B cell (primary cell): ENCODE measurements around the gene PHACTR1.

Source experiments
- CTCF ChIP-seq: fragments of 200-600 bp; IDR thresholded peaks from one replicate; pipeline ENCODE4 v1.8.0; 2022; ENCODE audit warnings: antibody characterized with exemption, mild to moderate bottlenecking
- EZH2 ChIP-seq: IDR thresholded peaks from 2 replicates; pipeline ENCODE4 v1.6.1; 2012; ENCODE audit warnings: borderline replicate concordance, low read depth, mild to moderate bottlenecking, moderate library complexity, low read length; ENCODE audit not compliant: insufficient read depth, poor library complexity, severe bottlenecking

GRCh38 chr6:13241364-13241763, 524.8 kb downstream of the PHACTR1 start:
- TF ChIP-seq CTCF, result no peak
- TF ChIP-seq EZH2, result no peak
